ENCODE measurements around the gene RAI1.
A peak's percentile ranks its signal among the peaks of the same experiment; 100 is the strongest.

Gene RAI1

GRCh38 chr17:17810084-17810894, 129.0 kb downstream of the RAI1 start:
- peaks cover 69 to 97% (median 92%) of the 10 kb centered on the region in 11 experiments for H4K20me1 ChIP-seq
- no peak overlapping the region for H3K27ac ChIP-seq
- peaks cover 58 to 83% (median 70%) of the 10 kb centered on the region in 11 experiments for H3K36me3 ChIP-seq
- no peak overlapping the region for H3K4me3 ChIP-seq
- H3K9me3 ChIP-seq (replicated peaks in 1 of 11): no peaks in the 10 kb centered on the region
- peaks cover 4 to 62% (median 41%) of the 10 kb centered on the region in 10 experiments; a peak in 18 of 20 replicates for H3K4me1 ChIP-seq
- H3K9ac ChIP-seq: no peak overlapping the region
- no peak overlapping the region for H3K4me2 ChIP-seq
- H3K27me3 ChIP-seq: no peaks in the 10 kb centered on the region
- no peak for TF ChIP-seq Cebpa-rat (IDR thresholded peaks at IDR 0.05)

DNA sequence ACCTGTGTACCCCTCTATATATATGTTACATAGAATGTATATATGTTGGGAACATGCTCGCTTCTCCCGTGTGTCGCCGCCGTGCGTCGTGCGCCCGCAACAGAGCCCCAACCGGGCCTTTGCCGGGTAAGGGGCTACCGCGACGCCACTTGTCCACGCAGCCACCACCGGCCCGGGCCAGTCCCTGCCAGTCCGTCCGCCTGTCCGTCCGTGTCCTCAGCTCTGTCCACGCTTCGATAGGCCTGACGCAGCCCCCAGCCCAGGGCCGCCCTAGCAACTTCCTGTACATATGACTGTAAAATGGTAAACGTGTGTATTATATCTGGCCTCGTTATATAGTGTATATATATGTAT, 129.6 kb downstream of the RAI1 start:
- no peak for TF ChIP-seq Cebpa-rat (IDR thresholded peaks at IDR 0.05)
- H3K27me3 ChIP-seq: no peaks in the 10 kb centered on the region
- H3K9ac ChIP-seq: no peak overlapping the region
- peaks cover 10 to 68% (median 47%) of the 10 kb centered on the region in 10 experiments; a peak in 18 of 20 replicates for H3K4me1 ChIP-seq
- no peak overlapping the region for H3K27ac ChIP-seq
- H3K4me2 ChIP-seq: no peak overlapping the region
- H4K20me1 ChIP-seq: peaks cover 69 to 97% (median 92%) of the 10 kb centered on the region in 11 experiments
- H3K9me3 ChIP-seq (replicated peaks in 1 of 11): no peaks in the 10 kb centered on the region
- no peak overlapping the region for H3K4me3 ChIP-seq
- peaks cover 61 to 83% (median 70%) of the 10 kb centered on the region in 11 experiments for H3K36me3 ChIP-seq

GRCh38 chr17:17811381-17812210, 130.3 kb downstream of the RAI1 start:
- Histone ChIP-seq H3K4me3 (no peak overlapping the region), H3K27me3 (no peaks in the 10 kb centered on the region), H3K4me2 (peak overlapping the region in 4 of 11 experiments; percentile 1 to 32 (median 16); a peak in 1 of 22 replicates), H4K20me1 (peaks cover 75 to 97% (median 90%) of the 10 kb centered on the region in 11 experiments), H3K9ac (peak overlapping the region in 1 of 11 experiments; percentile 15; a peak in 2 of 22 replicates), H3K27ac (no peak overlapping the region; a peak in 1 of 22 replicates), H3K9me3 (replicated peaks in 1 of 11) (no peaks in the 10 kb centered on the region), H3K36me3 (peaks cover 64 to 82% (median 68%) of the 10 kb centered on the region in 11 experiments), H3K4me1 (peaks cover 13 to 67% (median 52%) of the 10 kb centered on the region in 10 experiments; a peak in 19 of 20 replicates)
- TF ChIP-seq Cebpa-rat (IDR thresholded peaks at IDR 0.05): no peak

- no peak overlapping the region for H3K27ac ChIP-seq
- H3K4me2 ChIP-seq: 0 out of 22 replicates have a peak overlapping the region, but pooled peaks of 3 of the 11 experiments have one; percentile 0 to 21 (median 2)
- no peak for TF ChIP-seq Cebpa-rat (IDR thresholded peaks at IDR 0.05)
- no peak overlapping the region for H3K9ac ChIP-seq
- H3K27me3 ChIP-seq: no peaks in the 10 kb centered on the region
- H4K20me1 ChIP-seq: peaks cover 83 to 99% (median 94%) of the 10 kb centered on the region in 11 experiments
- H3K4me1 ChIP-seq: peaks cover 15 to 73% (median 57%) of the 10 kb centered on the region in 10 experiments
- H3K4me3 ChIP-seq: no peak overlapping the region
- peaks cover 72 to 85% (median 76%) of the 10 kb centered on the region in 11 experiments for H3K36me3 ChIP-seq
- H3K9me3 ChIP-seq (replicated peaks in 1 of 11): no peaks in the 10 kb centered on the region
Observed at GRCh38 chr17:17812211-17813054, 131.2 kb downstream of the RAI1 start.

- no peak for TF ChIP-seq Cebpa-rat (IDR thresholded peaks at IDR 0.05)
- no peak overlapping the region for H3K4me3 ChIP-seq
- no peak overlapping the region for H3K9ac ChIP-seq
- H3K9me3 ChIP-seq (replicated peaks in 1 of 11): no peaks in the 10 kb centered on the region
- peaks cover 21 to 70% (median 54%) of the 10 kb centered on the region in 10 experiments for H3K4me1 ChIP-seq
- H4K20me1 ChIP-seq: peaks cover 89 to 99% (median 92%) of the 10 kb centered on the region in 11 experiments
- H3K27ac ChIP-seq: no peak overlapping the region
- no peaks in the 10 kb centered on the region for H3K27me3 ChIP-seq
- H3K36me3 ChIP-seq: peaks cover 78 to 88% (median 82%) of the 10 kb centered on the region in 11 experiments
- no peak overlapping the region for H3K4me2 ChIP-seq
Observed at GRCh38 chr17:17813055-17813724, 131.9 kb downstream of the RAI1 start.

GRCh38 chr17:17813725-17814095, 132.5 kb downstream of the RAI1 start:
- no peak overlapping the region for H3K27ac ChIP-seq
- H3K4me3 ChIP-seq: no peak overlapping the region
- no peak overlapping the region for H3K4me2 ChIP-seq
- no peak for TF ChIP-seq Cebpa-rat (IDR thresholded peaks at IDR 0.05)
- peaks cover 83 to 89% (median 87%) of the 10 kb centered on the region in 11 experiments for H3K36me3 ChIP-seq
- peaks cover 89 to 99% (median 93%) of the 10 kb centered on the region in 11 experiments for H4K20me1 ChIP-seq
- no peaks in the 10 kb centered on the region for H3K27me3 ChIP-seq
- peak overlapping the region in 1 of 11 experiments; percentile 9; a peak in 1 of 22 replicates for H3K9ac ChIP-seq
- peaks cover 26 to 71% (median 57%) of the 10 kb centered on the region in 10 experiments for H3K4me1 ChIP-seq
- no peaks in the 10 kb centered on the region for H3K9me3 ChIP-seq (replicated peaks in 1 of 11)

- H3K27me3 ChIP-seq: no peaks in the 10 kb centered on the region
- TF ChIP-seq Cebpa-rat (IDR thresholded peaks at IDR 0.05): no peak
- H3K4me2 ChIP-seq: peak overlapping the region in 6 of 11 experiments; percentile 1 to 53 (median 38); a peak in 9 of 22 replicates
- H3K9me3 ChIP-seq (replicated peaks in 1 of 11): no peaks in the 10 kb centered on the region
- peak overlapping the region in 6 of 11 experiments; percentile 13 to 45 (median 28); a peak in 6 of 22 replicates for H3K27ac ChIP-seq
- peaks cover 90 to 96% (median 94%) of the 10 kb centered on the region in 11 experiments for H3K36me3 ChIP-seq
- peaks cover 33 to 72% (median 60%) of the 10 kb centered on the region in 10 experiments for H3K4me1 ChIP-seq
- no peak overlapping the region for H3K4me3 ChIP-seq
- H3K9ac ChIP-seq: peak overlapping the region in 7 of 11 experiments; percentile 8 to 61 (median 39); a peak in 7 of 22 replicates
- H4K20me1 ChIP-seq: peaks cover 91 to 100% (median 95%) of the 10 kb centered on the region in 11 experiments
Observed at GRCh38 chr17:17814162-17815061, 133.2 kb downstream of the RAI1 start.
